NCI-H460 (cell line): ENCODE data around the gene SLC25A30. TPM values are rescaled to one million over a fixed set of nuclear protein-coding genes. Genes with fewer than 3 reads are reported as not detected.

Experiments
- DNase-seq: peaks from one replicate; pipeline ENCODE4 v3.0.0-alpha.2; 2016; ENCODE audit warnings: low read depth; ENCODE audit errors: extremely low read depth
- polyA plus RNA-seq: library from polyadenylated mRNA; depleted of rRNA; stranded (reverse); fragments of >200 nt; gene quantifications from 2 replicates; pipeline ENCODE4 v1.2.3, GENCODE V29; 2014; cell fraction: nucleus; rRNA removed
- total RNA-seq: library from RNA; depleted of rRNA; stranded (reverse); fragments of >200 nt; shearing (Covaris generic); gene quantifications from 2 replicates; pipeline ENCODE4 v1.2.3, GENCODE V29; 2014; rRNA removed

Gene SLC25A30, protein sequence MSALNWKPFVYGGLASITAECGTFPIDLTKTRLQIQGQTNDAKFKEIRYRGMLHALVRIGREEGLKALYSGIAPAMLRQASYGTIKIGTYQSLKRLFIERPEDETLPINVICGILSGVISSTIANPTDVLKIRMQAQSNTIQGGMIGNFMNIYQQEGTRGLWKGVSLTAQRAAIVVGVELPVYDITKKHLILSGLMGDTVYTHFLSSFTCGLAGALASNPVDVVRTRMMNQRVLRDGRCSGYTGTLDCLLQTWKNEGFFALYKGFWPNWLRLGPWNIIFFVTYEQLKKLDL
- 10.7 and 11.6 TPM in 2 replicates for total RNA-seq
- 3.1 and 4.6 TPM in 2 replicates for polyA plus RNA-seq

DNA sequence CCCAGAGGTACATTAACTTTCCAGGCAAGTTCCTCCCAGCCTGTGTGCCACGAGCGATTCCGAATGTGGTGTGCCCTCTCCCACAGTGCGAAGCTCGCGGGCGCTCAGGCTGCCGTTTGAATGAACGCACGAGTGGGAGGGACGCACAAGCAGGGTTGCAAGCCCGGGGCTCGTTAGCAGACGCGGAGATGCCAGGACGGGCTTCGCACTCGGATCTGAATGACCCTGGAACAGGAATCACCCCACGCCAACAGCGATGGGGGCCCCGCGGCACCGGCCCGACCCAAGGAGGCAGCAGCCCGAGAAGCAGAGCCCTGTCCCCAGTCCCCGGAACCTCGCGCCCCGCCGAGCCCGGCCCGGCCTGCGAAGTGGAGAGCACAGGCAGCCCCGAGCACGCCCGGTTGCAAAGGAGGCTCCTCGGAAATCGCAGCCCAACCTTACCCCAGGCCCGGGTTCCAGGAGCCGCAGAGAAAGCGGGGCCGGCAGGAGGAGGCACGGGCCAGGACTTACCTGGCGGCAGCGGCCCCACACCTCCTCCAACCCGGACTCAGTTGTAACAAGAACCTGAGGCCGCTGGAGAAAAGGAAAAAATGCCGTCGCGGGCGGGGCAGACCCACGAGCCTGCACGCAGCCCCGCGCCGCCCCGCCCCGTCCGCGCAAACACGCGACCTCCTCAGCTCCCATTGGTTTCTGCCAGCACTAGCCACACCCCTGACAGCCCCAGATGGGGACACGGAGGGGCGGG, at the start of gene SLC25A30:
TSS of gene SLC25A30 (minus strand) at position 584 of the 745 bp plus-strand sequence. CDS start 6,948 bp downstream, outside the sequence.
- DNase-seq: peak; percentile 72

DNA sequence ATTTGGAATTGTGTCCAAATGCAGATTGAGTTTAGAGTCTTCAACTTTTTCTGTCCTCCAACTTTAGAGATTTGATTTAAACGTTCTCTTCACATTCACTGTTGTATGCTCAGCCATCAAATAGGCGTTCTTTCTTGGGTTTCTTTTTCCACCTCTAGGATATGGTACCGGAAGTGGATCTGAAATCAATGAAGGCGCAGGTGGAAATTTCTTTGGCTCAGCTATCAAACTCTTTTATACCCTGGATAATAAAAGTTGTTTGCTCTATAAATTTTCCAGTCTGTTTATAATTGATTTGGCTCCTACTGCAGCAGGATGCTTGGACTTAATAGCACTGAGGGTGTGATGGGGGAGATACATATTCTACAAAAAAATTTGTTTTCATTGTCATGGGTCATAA, 48.2 kb upstream of the SLC25A30 start:
- no peak for DNase-seq

DNA sequence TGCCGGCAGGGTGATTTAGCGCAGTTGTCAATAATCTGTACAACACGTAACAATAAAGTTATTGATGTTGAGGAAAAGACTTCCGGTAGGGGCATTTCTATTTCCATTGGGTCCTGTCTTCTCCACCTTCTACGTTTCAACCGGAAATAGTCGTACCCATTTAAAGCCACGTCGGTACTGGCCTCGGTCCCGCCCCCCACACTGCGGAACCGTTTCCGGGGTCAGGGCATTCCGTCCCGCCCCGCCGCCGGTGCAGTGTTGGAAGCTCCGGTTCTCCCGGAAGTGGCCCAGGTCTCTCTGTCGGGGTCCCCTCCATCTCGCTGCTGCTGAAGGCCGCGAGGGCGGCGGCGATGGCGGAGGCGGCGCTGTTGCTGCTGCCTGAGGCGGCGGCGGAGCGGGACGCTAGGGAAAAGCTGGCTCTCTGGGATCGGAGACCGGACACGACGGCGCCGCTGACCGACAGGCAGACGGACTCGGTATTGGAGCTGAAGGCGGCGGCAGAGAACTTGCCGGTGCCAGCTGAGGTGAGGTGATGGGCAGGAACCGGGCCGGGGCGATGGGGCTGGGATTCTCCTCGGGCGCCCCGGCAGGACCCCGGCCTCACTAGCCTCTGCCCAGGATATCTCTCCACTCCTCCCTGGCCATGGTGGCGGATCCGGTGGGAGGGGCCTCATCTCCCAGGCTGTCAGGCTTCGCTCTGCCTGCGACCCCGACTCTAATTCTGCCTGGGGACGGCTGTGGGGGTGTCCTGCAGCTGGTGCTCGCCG, 46.7 kb upstream of the SLC25A30 start, which contains the start of gene COG3:
TSS of gene COG3 (plus strand) at position 253 of the 767 bp plus-strand sequence. CDS start at position 351, 98 bp downstream.
- DNase-seq: peak; percentile 91

GRCh38 chr13:45464141-45464686, 46.0 kb upstream of the SLC25A30 start:
- no peak for DNase-seq

DNA sequence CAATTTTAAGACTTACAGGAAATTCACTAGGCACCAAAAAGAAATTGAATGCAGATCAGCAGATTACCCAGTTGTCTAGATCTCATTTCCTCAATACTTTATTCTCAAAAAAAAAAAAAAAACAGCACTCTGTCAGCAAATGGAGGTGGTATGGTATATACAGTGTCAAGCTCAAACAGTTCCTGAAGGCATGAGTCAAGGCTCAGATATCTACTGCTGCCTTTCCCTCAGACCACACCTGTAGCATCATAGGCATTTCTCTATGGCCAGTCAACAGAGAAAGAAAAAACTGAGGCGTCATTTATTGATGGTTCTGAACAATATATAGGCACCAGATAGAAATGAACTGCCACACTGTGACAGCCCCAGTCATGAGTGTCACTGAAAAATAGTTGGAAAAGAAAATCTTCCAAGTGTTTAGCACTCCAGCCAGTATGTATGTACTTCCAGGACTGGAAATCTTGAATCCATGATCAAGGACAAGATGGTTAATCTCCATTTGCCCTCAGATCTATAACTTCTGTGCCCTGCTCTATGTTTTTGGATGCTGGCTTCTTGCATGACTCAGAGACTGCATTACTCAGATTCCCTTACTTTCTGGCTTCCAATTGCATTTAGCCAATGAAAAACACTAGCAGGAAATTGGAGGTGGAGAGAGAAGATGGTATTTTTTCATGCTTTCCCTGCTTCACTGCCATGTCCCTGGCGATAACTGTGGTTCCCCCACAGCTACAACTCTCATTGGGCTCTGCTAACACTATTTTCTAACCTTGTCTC, 38.2 kb upstream of the SLC25A30 start:
- no peak for DNase-seq

- DNase-seq: no peak
These were observed 36.0 kb upstream of the SLC25A30 start for GRCh38 chr13:45454204-45454603.

DNA sequence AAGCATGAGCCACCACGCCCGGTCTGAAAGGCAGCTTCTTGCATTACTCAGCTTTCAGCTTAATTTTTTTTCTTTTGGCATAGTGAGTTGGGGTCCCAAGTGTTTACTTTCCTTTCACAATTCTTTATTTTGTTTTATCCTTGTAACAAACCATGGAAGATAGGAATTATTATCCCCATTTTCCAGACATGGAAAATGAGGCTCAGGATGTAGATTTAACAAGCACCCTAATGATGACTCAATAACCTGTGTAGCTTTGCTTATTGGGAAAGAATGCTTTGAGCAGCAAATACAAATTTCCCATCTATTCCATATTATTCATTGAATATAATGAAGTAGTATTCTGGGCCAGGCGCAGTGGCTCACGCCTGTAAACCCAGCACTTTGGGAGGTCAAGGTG, 33.1 kb upstream of the SLC25A30 start:
- DNase-seq: no peak

GRCh38 chr13:45448965-45449559, 30.9 kb upstream of the SLC25A30 start:
- DNase-seq: no peak

DNA sequence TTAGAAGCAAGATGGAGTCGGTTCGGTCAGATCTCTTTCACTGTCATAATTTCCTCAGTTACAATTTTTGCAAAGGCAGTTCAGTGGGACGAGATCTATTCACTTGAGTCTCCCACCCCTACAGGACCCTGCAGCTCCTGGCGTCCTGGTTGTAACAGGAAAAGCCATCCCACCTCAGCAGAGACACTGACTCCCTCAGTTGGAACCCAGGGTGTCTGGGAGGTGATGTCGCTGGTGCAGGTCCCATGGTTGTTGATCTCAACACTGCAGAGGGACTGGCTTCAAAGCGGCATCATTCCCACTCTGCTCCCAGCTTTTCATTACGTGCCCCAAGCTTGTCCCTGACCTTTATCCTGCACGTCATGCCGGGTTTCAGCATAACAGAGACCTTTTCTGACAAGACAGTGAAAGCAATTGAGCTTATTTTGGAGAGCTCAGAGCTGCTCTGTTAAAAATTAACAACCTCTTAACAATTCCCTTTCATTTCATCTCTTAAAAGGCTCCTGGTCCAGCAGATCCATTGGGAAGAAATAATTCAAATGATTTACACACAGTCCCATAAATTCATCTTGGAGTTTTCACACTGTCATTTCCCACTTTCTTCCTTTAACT, 29.0 kb upstream of the SLC25A30 start:
- DNase-seq: no peak

DNA sequence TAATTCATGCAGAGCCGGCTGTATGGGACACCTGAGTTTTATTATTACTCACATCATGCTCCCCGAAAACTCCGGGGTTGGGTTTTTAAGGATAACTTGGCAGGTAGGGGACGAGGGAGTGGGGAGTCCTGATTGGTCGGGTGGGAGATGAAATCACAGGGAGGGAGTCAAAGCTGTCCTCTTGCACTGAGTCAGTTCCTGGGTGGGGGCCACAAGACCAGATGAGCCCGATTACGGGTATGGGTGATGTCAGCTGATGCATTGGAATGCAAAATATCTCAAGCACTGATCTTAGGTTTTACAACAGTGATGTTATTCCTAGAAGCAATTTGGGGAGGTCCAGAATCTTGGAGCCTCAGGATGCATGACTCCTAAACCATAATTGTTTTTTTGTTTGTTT, 28.0 kb upstream of the SLC25A30 start:
- no peak for DNase-seq

DNA sequence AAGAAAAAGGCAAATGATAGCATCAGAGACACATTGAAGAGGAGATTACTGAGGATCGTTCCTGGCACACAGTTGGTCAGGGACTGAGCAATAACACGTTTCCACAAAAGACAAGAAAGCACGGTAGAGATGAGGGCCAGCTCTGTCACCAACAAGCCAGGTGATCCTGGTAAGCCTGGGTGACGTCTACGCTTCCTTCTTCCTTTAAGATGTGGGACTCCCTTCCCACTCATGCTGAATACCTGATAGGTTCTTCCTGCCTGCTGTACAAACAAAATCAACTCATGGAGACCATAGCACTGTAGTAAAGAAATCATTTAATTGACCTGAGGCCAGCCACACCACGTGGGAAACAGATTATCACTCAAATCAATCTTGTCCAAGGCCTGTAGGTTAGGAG, 26.9 kb upstream of the SLC25A30 start:
- DNase-seq: no peak

- no peak for DNase-seq
These were observed 23.5 kb upstream of the SLC25A30 start for GRCh38 chr13:45441633-45442032.

- DNase-seq: no peak
These were observed 21.7 kb upstream of the SLC25A30 start for GRCh38 chr13:45439781-45440462.

DNA sequence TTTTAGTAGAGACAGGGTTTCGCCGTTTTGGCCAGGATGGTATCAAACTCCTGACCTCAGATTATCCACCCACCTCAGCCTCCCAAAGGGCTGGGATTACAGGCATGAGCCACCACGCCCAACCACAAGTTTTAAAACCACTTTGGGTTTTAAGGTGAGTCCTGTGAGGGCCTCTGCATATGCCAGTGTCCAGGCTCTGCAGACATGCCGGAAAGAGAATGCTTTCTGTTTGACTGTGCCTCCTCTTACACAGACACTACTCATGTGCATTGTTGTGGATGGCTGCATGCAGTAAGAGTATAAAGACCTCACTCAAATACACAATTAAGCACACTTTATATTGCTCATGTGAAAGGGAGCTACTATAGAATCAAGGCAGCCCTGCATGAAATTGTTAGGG, 20.8 kb upstream of the SLC25A30 start:
- DNase-seq: no peak

DNA sequence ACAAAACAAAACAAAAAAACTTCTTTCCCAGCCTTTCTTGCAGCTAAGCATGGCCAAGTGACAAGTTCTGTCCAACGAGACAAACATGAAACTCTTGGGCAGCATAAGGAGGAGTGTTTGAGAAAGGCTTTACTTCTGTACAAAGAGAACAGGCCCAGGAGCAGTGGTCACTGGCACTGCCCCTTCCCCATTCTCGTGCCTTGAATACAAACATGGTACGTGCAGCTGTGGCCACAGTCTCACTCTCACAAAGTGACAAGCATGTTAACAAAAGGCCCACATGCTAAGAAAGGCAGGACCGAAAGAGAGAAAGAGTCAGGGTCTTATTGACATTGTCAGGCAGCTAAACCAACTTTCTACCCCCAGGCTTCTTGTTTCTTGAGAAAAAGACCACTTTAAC, 19.8 kb upstream of the SLC25A30 start:
- DNase-seq: no peak

- no peak for DNase-seq
These were observed 18.8 kb upstream of the SLC25A30 start for GRCh38 chr13:45436953-45437352.

- no peak for DNase-seq
These were observed 18.2 kb upstream of the SLC25A30 start for GRCh38 chr13:45436332-45436731.

DNA sequence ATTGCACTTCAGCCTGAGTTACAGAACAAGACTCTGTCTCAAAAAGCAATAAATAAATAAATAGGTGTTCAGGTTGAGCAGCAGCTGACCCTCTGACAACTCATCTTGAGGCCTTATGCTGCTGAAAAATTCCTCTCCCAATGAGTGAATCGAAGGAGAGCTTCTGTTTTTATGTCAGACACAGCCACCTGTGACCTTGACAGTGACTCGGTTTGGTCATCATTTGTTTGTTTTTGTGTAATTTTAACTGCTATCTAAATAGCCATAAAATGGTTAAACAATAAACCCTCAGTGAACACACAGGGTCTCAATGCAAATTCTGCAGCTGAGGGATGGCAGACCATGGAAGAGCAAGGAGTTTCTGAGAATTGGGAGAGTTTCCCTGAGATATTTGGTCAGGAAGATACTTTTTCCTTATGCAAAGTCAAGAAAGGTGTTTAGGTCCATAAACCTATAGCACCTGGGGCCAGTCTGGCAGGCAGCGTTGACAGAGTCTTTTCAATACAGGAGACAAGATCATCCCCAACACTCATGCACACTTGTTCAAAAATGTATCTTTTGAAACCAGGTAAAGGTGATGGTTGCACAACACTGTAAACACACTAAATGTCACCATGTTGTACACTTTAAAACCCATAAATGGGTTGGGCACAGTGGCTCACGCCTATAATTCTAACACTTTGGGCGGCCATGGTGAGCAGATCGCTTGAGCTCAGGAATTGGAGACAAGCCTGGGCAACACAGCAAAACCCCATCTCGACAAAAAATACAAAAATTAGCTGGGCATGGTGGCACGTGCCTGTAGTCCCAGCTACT, 16.6 kb upstream of the SLC25A30 start:
- no peak for DNase-seq
